DOHH2 (cell line): ENCODE data around the gene KIAA1549.

Experiments used
- H3F3A ChIP-seq: fragments of 200-600 bp; sonication (generic), shearing (Covaris generic); 2 replicates; pipeline ENCODE4 v1.6.0; 2016; ENCODE audit warnings: antibody characterized with exemption, mild to moderate bottlenecking; ENCODE audit not compliant: control insufficient read depth, insufficient read depth
- H3K27ac ChIP-seq: fragments of 200-600 bp; sonication (generic); 2 replicates; pipeline ENCODE4 v1.5.1; 2014; ENCODE audit warnings: low read depth, mild to moderate bottlenecking, low read length, moderate library complexity
- H3K27me3 ChIP-seq: fragments of 200-600 bp; sonication (generic); 2 replicates; pipeline ENCODE4 v1.6.1; 2014; ENCODE audit warnings: mild to moderate bottlenecking, low read length, mixed read lengths; ENCODE audit not compliant: control insufficient read depth
- H3K36me3 ChIP-seq: fragments of 200-600 bp; sonication (generic); 2 replicates; pipeline ENCODE4 v1.6.1; 2014; ENCODE audit warnings: mild to moderate bottlenecking, low read length, moderate library complexity, mixed read lengths; ENCODE audit not compliant: control insufficient read depth
- H3K4me1 ChIP-seq: fragments of 200-600 bp; sonication (generic); 2 replicates; pipeline ENCODE4 v1.6.1; 2014; ENCODE audit warnings: mild to moderate bottlenecking, low read length, mixed read lengths; ENCODE audit not compliant: control insufficient read depth
- H3K4me2 ChIP-seq: fragments of 200-600 bp; sonication (generic); 2 replicates; pipeline ENCODE4 v1.6.0; 2014; ENCODE audit warnings: mild to moderate bottlenecking, low read length, moderate library complexity
- H3K4me3 ChIP-seq: fragments of 200-600 bp; sonication (generic); 2 replicates; pipeline ENCODE4 v1.5.1; 2014; ENCODE audit warnings: mild to moderate bottlenecking, low read length, mixed read lengths
- H3K79me2 ChIP-seq: fragments of 200-600 bp; sonication (generic); 2 replicates; pipeline ENCODE4 v1.6.1; 2014; ENCODE audit warnings: mild to moderate bottlenecking, low read length, mixed read lengths; ENCODE audit not compliant: control insufficient read depth
- H3K9me2 ChIP-seq: fragments of 200-600 bp; sonication (generic); replicated peaks from 2 replicates; pipeline ENCODE4 v1.6.1; 2014; ENCODE audit warnings: mild to moderate bottlenecking, low read length, mixed read lengths; ENCODE audit not compliant: control insufficient read depth
- H3K9me3 ChIP-seq: fragments of 200-600 bp; sonication (generic); 2 replicates; pipeline ENCODE4 v1.6.1; 2014; ENCODE audit warnings: antibody characterized with exemption, low read length, mixed read lengths; ENCODE audit not compliant: control insufficient read depth, insufficient read depth
- H4K20me1 ChIP-seq: fragments of 200-600 bp; sonication (generic); 2 replicates; pipeline ENCODE4 v1.6.0; 2014; ENCODE audit warnings: low read depth, mild to moderate bottlenecking, antibody characterized with exemption, low read length, moderate library complexity; ENCODE audit not compliant: control insufficient read depth, insufficient read depth
- CTCF ChIP-seq: fragments of 200-600 bp; sonication (generic); IDR thresholded peaks from one replicate; pipeline ENCODE4 v1.5.1; 2014; ENCODE audit warnings: antibody characterized with exemption, mild to moderate bottlenecking, low read depth, low read length; ENCODE audit not compliant: poor library complexity, severe bottlenecking
- EZH2phosphoT487 ChIP-seq: fragments of 200-600 bp; sonication (generic); IDR thresholded peaks from 2 replicates; pipeline ENCODE4 v1.6.1; 2017; ENCODE audit warnings: borderline replicate concordance, mild to moderate bottlenecking, antibody characterized with exemption, low read length, moderate library complexity, mixed read lengths

The KIAA1549 gene

DNA sequence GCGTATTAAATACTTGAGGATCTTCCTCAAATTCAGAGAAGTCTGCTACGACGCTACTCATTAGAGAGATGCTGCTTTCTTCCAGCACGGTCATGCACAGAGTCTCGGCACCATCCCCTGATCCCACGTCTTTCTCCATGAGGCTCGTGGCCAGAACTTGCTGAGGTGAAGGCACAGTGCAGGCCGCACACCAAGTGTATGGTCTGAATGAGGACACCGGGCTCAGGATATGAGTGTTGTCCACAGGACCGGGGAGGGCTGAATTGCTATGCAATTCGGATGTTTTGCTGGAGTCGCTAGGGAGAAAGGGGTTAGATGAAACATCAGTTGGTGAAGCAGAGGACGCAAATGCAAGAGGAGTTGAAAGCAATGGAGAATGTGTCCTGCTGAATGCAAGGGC, 63.0 kb downstream of the KIAA1549 start:
- no peaks in the 10 kb centered on the region for H3K79me2 ChIP-seq
- H3K9me2 ChIP-seq: no peaks in the 10 kb centered on the region
- H3K9me3 ChIP-seq: no peaks in the 10 kb centered on the region
- H3K27ac ChIP-seq: no peak overlapping the region
- no peak for TF ChIP-seq EZH2phosphoT487
- TF ChIP-seq CTCF: no peak
- no peaks in the 10 kb centered on the region for H3F3A ChIP-seq
- no peaks in the 10 kb centered on the region for H3K4me1 ChIP-seq
- H3K4me3 ChIP-seq: no peak overlapping the region
- no peaks in the 10 kb centered on the region for H3K36me3 ChIP-seq
- H4K20me1 ChIP-seq: no peaks in the 10 kb centered on the region
- no peak overlapping the region for H3K4me2 ChIP-seq
- H3K27me3 ChIP-seq: 0 out of 2 replicates have a peak, but pooled peaks cover 3% of the 10 kb centered on the region

GRCh38 chr7:138917771-138918170, 63.4 kb downstream of the KIAA1549 start:
- Histone ChIP-seq H3F3A (no peaks in the 10 kb centered on the region), H3K36me3 (no peaks in the 10 kb centered on the region), H3K4me2 (no peak overlapping the region), H3K9me2 (no peaks in the 10 kb centered on the region), H3K27me3 (0 out of 2 replicates have a peak, but pooled peaks cover 3% of the 10 kb centered on the region), H3K27ac (no peak overlapping the region), H3K4me1 (no peaks in the 10 kb centered on the region), H3K9me3 (no peaks in the 10 kb centered on the region), H3K4me3 (no peak overlapping the region), H4K20me1 (no peaks in the 10 kb centered on the region), H3K79me2 (no peaks in the 10 kb centered on the region)
- TF ChIP-seq EZH2phosphoT487 (no peak), CTCF (no peak)

- no peaks in the 10 kb centered on the region for H3F3A ChIP-seq
- no peak overlapping the region for H3K4me3 ChIP-seq
- H3K4me1 ChIP-seq: no peaks in the 10 kb centered on the region
- H3K9me2 ChIP-seq: no peaks in the 10 kb centered on the region
- 0 out of 2 replicates have a peak, but pooled peaks cover 3% of the 10 kb centered on the region for H3K27me3 ChIP-seq
- TF ChIP-seq EZH2phosphoT487 (no peak), CTCF (no peak)
- H3K9me3 ChIP-seq: no peaks in the 10 kb centered on the region
- H4K20me1 ChIP-seq: no peaks in the 10 kb centered on the region
- H3K27ac ChIP-seq: no peak overlapping the region
- no peaks in the 10 kb centered on the region for H3K36me3 ChIP-seq
- H3K4me2 ChIP-seq: no peak overlapping the region
- H3K79me2 ChIP-seq: no peaks in the 10 kb centered on the region
Measured at GRCh38 chr7:138916731-138917130, 64.5 kb downstream of the KIAA1549 start.
